Activated naive CD8-positive, alpha-beta T cell treated with anti-CD3 and anti-CD28 coated beads, Interleukin-2, amount 50 U/mL, for 16 hours (primary cell): ENCODE measurements around the gene POU2F3.

ENCODE experiments used
- DNase-seq: peaks from one replicate; pipeline ENCODE4 v3.0.0-alpha.2; 2020; ENCODE audit warnings: low read depth, low spot score

The POU2F3 gene

GRCh38 chr11:120316880-120317688 lies 77.1 kb downstream of the POU2F3 start:
- no peak for DNase-seq

GRCh38 chr11:120317689-120318480 lies 77.9 kb downstream of the POU2F3 start:
- no peak for DNase-seq

- no peak for DNase-seq
Observed at GRCh38 chr11:120318906-120319305, 79.0 kb downstream of the POU2F3 start.

- DNase-seq, result no peak
Observed at GRCh38 chr11:120324932-120325810, 85.2 kb downstream of the POU2F3 start, which contains the start of gene TLCD5. TSS of gene TLCD5 (plus strand) at chr11:120325299. CDS start at chr11:120327442, 2,143 bp downstream.

GRCh38 chr11:120326228-120326627 lies 86.3 kb downstream of the POU2F3 start:
- no peak for DNase-seq

GRCh38 chr11:120326845-120327281 lies 86.9 kb downstream of the POU2F3 start:
- no peak for DNase-seq

- no peak for DNase-seq
Observed at GRCh38 chr11:120327311-120327710, 87.4 kb downstream of the POU2F3 start.

- no peak for DNase-seq
Observed at GRCh38 chr11:120329556-120329955, 89.6 kb downstream of the POU2F3 start.

GRCh38 chr11:120330045-120330444 lies 90.1 kb downstream of the POU2F3 start:
- no peak for DNase-seq

- DNase-seq, result no peak
Observed at GRCh38 chr11:120331301-120331996, 91.5 kb downstream of the POU2F3 start.

GRCh38 chr11:120332822-120333716 lies 93.1 kb downstream of the POU2F3 start:
- DNase-seq, result no peak

GRCh38 chr11:120333801-120334200 lies 93.9 kb downstream of the POU2F3 start:
- DNase-seq, result no peak

- no peak for DNase-seq
Observed at GRCh38 chr11:120334332-120334731, 94.4 kb downstream of the POU2F3 start.

GRCh38 chr11:120334894-120335462 lies 95.0 kb downstream of the POU2F3 start:
- DNase-seq, result peak; percentile 29

- no peak for DNase-seq
Observed at GRCh38 chr11:120335556-120335907, 95.6 kb downstream of the POU2F3 start.

- DNase-seq, result peak; percentile 48
Observed at GRCh38 chr11:120335908-120336640, 96.1 kb downstream of the POU2F3 start, which contains the start of gene ARHGEF12. TSS of gene ARHGEF12 (plus strand) at chr11:120336413. CDS start at chr11:120337244, 831 bp downstream.

GRCh38 chr11:120336641-120337354 lies 96.9 kb downstream of the POU2F3 start:
- no peak for DNase-seq
